ENCODE measurements around the gene S1PR2. TPM values are rescaled to one million over a fixed set of nuclear protein-coding genes. Genes with fewer than 3 reads are reported as not detected.
"Not testable (repeated sequence)": the region's sequence is repeated elsewhere in the genome, so short reads cannot be mapped to it uniquely, and the experiment has no call there.

The S1PR2 gene
- total RNA-seq, 2 donors from 2014 or later, result 6.2 to 6.5 TPM

- not testable (repeated sequence) for H3K27ac Mint-ChIP-seq; H3K27me3 Mint-ChIP-seq; DNase-seq (ENCODE audit: low spot score); H3K36me3 Mint-ChIP-seq; H3K4me1 Mint-ChIP-seq (ENCODE audit: low read depth in 2 of 2); H3K9me3 Mint-ChIP-seq; H3K4me3 Mint-ChIP-seq; ATAC-seq
Observed at GRCh38 chr19:10241826-10242449, 10.8 kb upstream of the S1PR2 start.

GRCh38 chr19:10238172-10238783 is 7.1 kb upstream of the S1PR2 start:
- no peaks in the 10 kb centered on the region for H3K36me3 Mint-ChIP-seq
- H3K4me1 Mint-ChIP-seq (ENCODE audit: low read depth in 2 of 2), result peaks cover 13 to 18% of the 10 kb centered on the region in 2 donors
- DNase-seq (ENCODE audit: low spot score) (no peak), ATAC-seq (no peak)
- peak overlapping the region; percentile 17 for H3K4me3 Mint-ChIP-seq
- peak overlapping the region in 1 of 2 donors; percentile 50 for H3K27ac Mint-ChIP-seq
- H3K9me3 Mint-ChIP-seq, result no peaks in the 10 kb centered on the region
- H3K27me3 Mint-ChIP-seq, result no peaks in the 10 kb centered on the region

GRCh38 chr19:10237702-10238101 is 6.6 kb upstream of the S1PR2 start:
- Mint-ChIP-seq H3K4me1 (ENCODE audit: low read depth in 2 of 2) (peaks cover 13 to 18% of the 10 kb centered on the region in 2 donors), H3K27me3 (no peaks in the 10 kb centered on the region), H3K36me3 (no peaks in the 10 kb centered on the region), H3K4me3 (no peak overlapping the region), H3K27ac (peak overlapping the region in 1 of 2 donors; percentile 50), H3K9me3 (no peaks in the 10 kb centered on the region)
- ATAC-seq (no peak), DNase-seq (ENCODE audit: low spot score) (no peak)

GRCh38 chr19:10235409-10235808 is 4.3 kb upstream of the S1PR2 start:
- Mint-ChIP-seq H3K4me3 (peak overlapping the region; percentile 13), H3K27ac (peak overlapping the region; percentile 99), H3K4me1 (ENCODE audit: low read depth in 2 of 2) (peaks cover 13 to 18% of the 10 kb centered on the region in 2 donors)
- ATAC-seq; DNase-seq (ENCODE audit: low spot score); H3K9me3 Mint-ChIP-seq; H3K36me3 Mint-ChIP-seq; H3K27me3 Mint-ChIP-seq: not testable (repeated sequence)

GRCh38 chr19:10235003-10235402 is 3.9 kb upstream of the S1PR2 start:
- H3K4me3 Mint-ChIP-seq, result peak overlapping the region; percentile 13
- H3K4me1 Mint-ChIP-seq (ENCODE audit: low read depth in 2 of 2), result peaks cover 13 to 18% of the 10 kb centered on the region in 2 donors
- no peak for DNase-seq (ENCODE audit: low spot score)
- H3K9me3 Mint-ChIP-seq, result no peaks in the 10 kb centered on the region
- no peaks in the 10 kb centered on the region for H3K36me3 Mint-ChIP-seq
- ATAC-seq, result no peak
- H3K27ac Mint-ChIP-seq, result peak overlapping the region in 1 of 2 donors; percentile 99
- H3K27me3 Mint-ChIP-seq, result no peaks in the 10 kb centered on the region

- no peaks in the 10 kb centered on the region for H3K9me3 Mint-ChIP-seq
- DNase-seq (ENCODE audit: low spot score) (no peak), ATAC-seq (no peak)
- H3K27ac Mint-ChIP-seq, result no peak overlapping the region
- no peaks in the 10 kb centered on the region for H3K27me3 Mint-ChIP-seq
- no peaks in the 10 kb centered on the region for H3K36me3 Mint-ChIP-seq
- H3K4me1 Mint-ChIP-seq (ENCODE audit: low read depth in 2 of 2), result peaks cover 18 to 25% of the 10 kb centered on the region in 2 donors
- H3K4me3 Mint-ChIP-seq, result no peak overlapping the region
Observed at GRCh38 chr19:10233946-10234345, 2.8 kb upstream of the S1PR2 start.

- H3K4me3 Mint-ChIP-seq, result peak overlapping the region; percentile 83
- DNase-seq (ENCODE audit: low spot score) (no peak), ATAC-seq (no peak)
- H3K27ac Mint-ChIP-seq, result peak overlapping the region; percentile 39 to 45
- H3K36me3 Mint-ChIP-seq, result no peaks in the 10 kb centered on the region
- H3K4me1 Mint-ChIP-seq (ENCODE audit: low read depth in 2 of 2), result peaks cover 18 to 21% of the 10 kb centered on the region in 2 donors
- no peaks in the 10 kb centered on the region for H3K9me3 Mint-ChIP-seq
- no peaks in the 10 kb centered on the region for H3K27me3 Mint-ChIP-seq
Observed at GRCh38 chr19:10231612-10232228, 589 bp upstream of the S1PR2 start.

- Mint-ChIP-seq H3K4me1 (ENCODE audit: low read depth in 2 of 2) (peaks cover 9 to 19% of the 10 kb centered on the region in 2 donors), H3K27ac (peak overlapping the region; percentile 50 to 63), H3K36me3 (no peaks in the 10 kb centered on the region), H3K4me3 (peak overlapping the region; percentile 83), H3K9me3 (no peaks in the 10 kb centered on the region), H3K27me3 (no peaks in the 10 kb centered on the region)
- DNase-seq (ENCODE audit: low spot score), result peak; percentile 73
- peak; percentile 73 to 79 for ATAC-seq
Observed at GRCh38 chr19:10230173-10230860, 814 bp downstream of the S1PR2 start.

GRCh38 chr19:10228920-10229319 is 2.2 kb downstream of the S1PR2 start:
- Mint-ChIP-seq H3K27ac (peak overlapping the region in 1 of 2 donors; percentile 14), H3K4me3 (no peak overlapping the region)

GRCh38 chr19:10228393-10228792 is 2.7 kb downstream of the S1PR2 start:
- H3K9me3 Mint-ChIP-seq, result no peaks in the 10 kb centered on the region
- H3K4me1 Mint-ChIP-seq (ENCODE audit: low read depth in 2 of 2), result peaks cover 5 to 19% of the 10 kb centered on the region in 2 donors
- H3K4me3 Mint-ChIP-seq, result no peak overlapping the region
- H3K27ac Mint-ChIP-seq, result no peak overlapping the region
- no peaks in the 10 kb centered on the region for H3K36me3 Mint-ChIP-seq
- ATAC-seq (no peak), DNase-seq (ENCODE audit: low spot score) (no peak)
- H3K27me3 Mint-ChIP-seq, result no peaks in the 10 kb centered on the region

More at GRCh38 chr19:10228920-10229319, 2.2 kb downstream of the S1PR2 start:
- ATAC-seq (no peak), DNase-seq (ENCODE audit: low spot score) (no peak)
- no peaks in the 10 kb centered on the region for H3K9me3 Mint-ChIP-seq
- no peaks in the 10 kb centered on the region for H3K36me3 Mint-ChIP-seq
- H3K27me3 Mint-ChIP-seq, result no peaks in the 10 kb centered on the region
- peaks cover 5 to 19% of the 10 kb centered on the region in 2 donors for H3K4me1 Mint-ChIP-seq (ENCODE audit: low read depth in 2 of 2)

- no peaks in the 10 kb centered on the region for H3K27me3 Mint-ChIP-seq
- H3K27ac Mint-ChIP-seq, result no peak overlapping the region
- H3K36me3 Mint-ChIP-seq, result no peaks in the 10 kb centered on the region
- H3K4me3 Mint-ChIP-seq, result no peak overlapping the region
- peaks cover 5 to 21% of the 10 kb centered on the region in 2 donors for H3K4me1 Mint-ChIP-seq (ENCODE audit: low read depth in 2 of 2)
- no peaks in the 10 kb centered on the region for H3K9me3 Mint-ChIP-seq
- DNase-seq (ENCODE audit: low spot score) (no peak), ATAC-seq (no peak)
Observed at GRCh38 chr19:10227026-10227971, 3.8 kb downstream of the S1PR2 start.

- ATAC-seq (no peak), DNase-seq (ENCODE audit: low spot score) (no peak)
- Mint-ChIP-seq H3K36me3 (no peaks in the 10 kb centered on the region), H3K4me1 (ENCODE audit: low read depth in 2 of 2) (peaks cover 5 to 21% of the 10 kb centered on the region in 2 donors), H3K27ac (no peak overlapping the region), H3K27me3 (no peaks in the 10 kb centered on the region), H3K9me3 (no peaks in the 10 kb centered on the region), H3K4me3 (no peak overlapping the region)
Observed at GRCh38 chr19:10226376-10227025, 4.6 kb downstream of the S1PR2 start.

GRCh38 chr19:10226021-10226375 is 5.1 kb downstream of the S1PR2 start:
- no peak for DNase-seq (ENCODE audit: low spot score)
- no peaks in the 10 kb centered on the region for H3K9me3 Mint-ChIP-seq
- H3K36me3 Mint-ChIP-seq, result no peaks in the 10 kb centered on the region
- H3K4me1 Mint-ChIP-seq (ENCODE audit: low read depth in 2 of 2), result peaks cover 5 to 21% of the 10 kb centered on the region in 2 donors
- no peak overlapping the region for H3K4me3 Mint-ChIP-seq
- ATAC-seq, result no peak
- no peaks in the 10 kb centered on the region for H3K27me3 Mint-ChIP-seq
- no peak overlapping the region for H3K27ac Mint-ChIP-seq

Data from natural killer cell treated with Interleukin-12 subunit alpha and Interleukin-12 subunit beta and Interleukin-15 and Interleukin-18, amount 100 ng/mL, for 72 hours (primary cell).